BJ (cell line): ENCODE data around the gene TMEM120B. TPM values are rescaled to one million over a fixed set of nuclear protein-coding genes. Genes with fewer than 3 reads are reported as not detected.

Source experiments
- CTCF ChIA-PET: fragments of 350-600 bp; formaldehyde crosslinking; extraction: SDS; loops from one replicate; lab custom pipeline; 2021; ENCODE audit warnings: antibody characterized with exemption, inconsistent platforms; lab: Yijun Ruan, JAX
- POLR2A ChIA-PET: fragments of 300-600 bp; sonication (Branson Sonifier 250); formaldehyde crosslinking; extraction: SDS; loops from one replicate; lab custom pipeline; 2021; ENCODE audit warnings: antibody characterized with exemption; lab: Charles Lee
- DNase-seq: peaks from one replicate; pipeline ENCODE4 v3.0.0-alpha.2; 2011; ENCODE audit warnings: low read depth
- H3K27me3 ChIP-seq: 2 replicates; pipeline ENCODE4 v1.6.0; 2011; ENCODE audit warnings: low read length; ENCODE audit not compliant: control insufficient read depth, insufficient read depth
- H3K36me3 ChIP-seq: 2 replicates; pipeline ENCODE4 v1.5.1; 2011; ENCODE audit warnings: low read length; ENCODE audit not compliant: control insufficient read depth, insufficient read depth
- H3K4me3 ChIP-seq: 2 replicates; pipeline ENCODE4 v1.5.1; 2011; ENCODE audit warnings: low read depth, mild to moderate bottlenecking, control low read depth, low read length
- CTCF ChIP-seq: IDR thresholded peaks from 2 replicates; pipeline ENCODE4 v1.5.1; 2011; ENCODE audit warnings: low read depth, mild to moderate bottlenecking, control low read depth, inconsistent platforms, low read length, moderate library complexity; ENCODE audit not compliant: insufficient read depth
- polyA plus RNA-seq: library from polyadenylated mRNA; depleted of rRNA; stranded (reverse); fragments of >200 nt; gene quantifications from 2 replicates; pipeline ENCODE4 v1.2.3, GENCODE V29; 2011

Gene TMEM120B
- polyA plus RNA-seq, 1 experiment = 11.4 TPM

GRCh38 chr12:121715862-121716435, 3.4 kb downstream of the TMEM120B start:
- ChIA-PET POLR2A (no interaction called here), CTCF (interaction anchor here (0.6 to 2.7 kb wide), 8 partner anchors 14 to 525 kb away, joined by 3 to 8 read pairs (median 4); partner anchors contain the start of gene RHOF)

GRCh38 chr12:121717041-121717699, 4.6 kb downstream of the TMEM120B start:
- no peaks in the 10 kb centered on the region for H3K27me3 ChIP-seq
- ChIA-PET CTCF (interaction anchor here (0.9 to 5.0 kb wide), 3 partner anchors 18 to 78 kb away, joined by 3 to 24 read pairs (median 8); partner anchors contain the start of gene RHOF), POLR2A (no interaction called here)
- H3K4me3 ChIP-seq = no peak overlapping the region
- no peak for TF ChIP-seq CTCF
- peak; percentile 90 for DNase-seq
- no peaks in the 10 kb centered on the region; the same call in 1 of the 2 replicates for H3K36me3 ChIP-seq

More at GRCh38 chr12:121715862-121716435, 3.4 kb downstream of the TMEM120B start:
- TF ChIP-seq CTCF = no peak
- H3K36me3 ChIP-seq = no peaks in the 10 kb centered on the region; the same call in 1 of the 2 replicates
- H3K27me3 ChIP-seq = no peaks in the 10 kb centered on the region
- no peak overlapping the region for H3K4me3 ChIP-seq
- DNase-seq = no peak

GRCh38 chr12:121718653-121719239, 6.2 kb downstream of the TMEM120B start:
- POLR2A ChIA-PET = no interaction called here
- CTCF ChIA-PET = interaction anchor here (0.5 to 5.0 kb wide), 7 partner anchors 16 to 93 kb away, joined by 3 to 24 read pairs (median 3); partner anchors contain the start of gene RHOF
- H3K4me3 ChIP-seq = no peak overlapping the region
- DNase-seq = no peak
- no peak for TF ChIP-seq CTCF
- H3K36me3 ChIP-seq = no peaks in the 10 kb centered on the region; the same call in none of the 2 replicates
- H3K27me3 ChIP-seq = no peaks in the 10 kb centered on the region

- Histone ChIP-seq H3K4me3 (no peak overlapping the region), H3K27me3 (no peaks in the 10 kb centered on the region), H3K36me3 (no peaks in the 10 kb centered on the region; the same call in none of the 2 replicates)
- CTCF ChIA-PET = interaction anchor here (1.1 to 5.0 kb wide), 3 partner anchors 44 to 75 kb away, joined by 3 to 24 read pairs (median 3); partner anchors contain the start of gene RHOF
- DNase-seq = peak; percentile 82
- POLR2A ChIA-PET = interaction anchor here (0.6 kb wide), 1 partner anchor 150 kb away, joined by 8 read pairs; no protein-coding TSS in a partner anchor
- no peak for TF ChIP-seq CTCF
Observed at GRCh38 chr12:121719926-121720414, 7.4 kb downstream of the TMEM120B start.
